Keratinocyte (primary cell): Measurements from ENCODE around the gene TRIP11. TPM values are rescaled to one million over a fixed set of nuclear protein-coding genes. Genes with fewer than 3 reads are reported as not detected.

ENCODE experiments used
- DNase-seq: peaks from one replicate; pipeline ENCODE4 v3.0.0-alpha.2; 2011; ENCODE audit warnings: low read depth, missing footprints, low spot score
- FAIRE-seq: peaks from 2 replicates; lab custom pipeline; 2011; peaks lifted over from hg19 to GRCh38; lab: Jason Lieb, UNC
- H2AFZ ChIP-seq: 2 replicates; pipeline ENCODE4 v1.6.0; 2012; ENCODE audit warnings: low read length, control low read depth, inconsistent platforms; ENCODE audit not compliant: control insufficient read depth
- H3K27ac ChIP-seq: 2 replicates; pipeline ENCODE4 v1.5.1; 2011; ENCODE audit warnings: low read length; ENCODE audit not compliant: control insufficient read depth, insufficient read depth
- H3K27me3 ChIP-seq: 3 replicates; pipeline ENCODE4 v1.6.0; 2011; ENCODE audit warnings: low read length; ENCODE audit not compliant: control insufficient read depth, insufficient read depth; ENCODE audit errors: extremely low read depth
- H3K36me3 ChIP-seq, 2 experiments: 2 replicates in 1 of 2; 3 replicates in 1 of 2; pipeline ENCODE4 v1.5.1; 2011; ENCODE audit warnings: low read length in 2 of 2, mild to moderate bottlenecking in 1 of 2; ENCODE audit not compliant: control insufficient read depth in 2 of 2, insufficient read depth in 2 of 2; ENCODE audit errors: extremely low read depth in 1 of 2
- H3K4me1 ChIP-seq: 3 replicates; pipeline ENCODE4 v1.5.1; 2011; ENCODE audit warnings: low read length; ENCODE audit not compliant: control insufficient read depth, insufficient read depth; ENCODE audit errors: extremely low read depth
- H3K4me2 ChIP-seq: 3 replicates; pipeline ENCODE4 v1.6.0; 2011; ENCODE audit warnings: low read depth, low read length; ENCODE audit not compliant: control insufficient read depth, insufficient read depth; ENCODE audit errors: extremely low read depth
- H3K4me3 ChIP-seq, 3 experiments: fragments of 200-600 bp in 1 of 3; sonication (generic) in 1 of 3; 2 replicates in 2 of 3; 3 replicates in 1 of 3; pipeline ENCODE4 v1.5.1; 2011 to 2016; ENCODE audit warnings: low read length in 3 of 3, mild to moderate bottlenecking in 3 of 3, control low read depth in 2 of 3, inconsistent platforms in 1 of 3, low read depth in 1 of 3, mixed read lengths in 1 of 3, mixed run types in 1 of 3, moderate library complexity in 1 of 3; ENCODE audit not compliant: control insufficient read depth in 2 of 3, insufficient read depth in 2 of 3; ENCODE audit errors: extremely low read depth in 1 of 3
- H3K79me2 ChIP-seq: 2 replicates; pipeline ENCODE4 v1.6.0; 2012; ENCODE audit warnings: low read length; ENCODE audit not compliant: control insufficient read depth, insufficient read depth
- H3K9ac ChIP-seq: 3 replicates; pipeline ENCODE4 v1.6.0; 2011; ENCODE audit warnings: low read length; ENCODE audit not compliant: control insufficient read depth, insufficient read depth; ENCODE audit errors: extremely low read depth
- H3K9me1 ChIP-seq: 3 replicates; pipeline ENCODE4 v1.6.0; 2011; ENCODE audit warnings: low read length; ENCODE audit not compliant: control insufficient read depth, insufficient read depth; ENCODE audit errors: extremely low read depth
- H3K9me3 ChIP-seq: 2 replicates; pipeline ENCODE4 v1.5.1; 2012; ENCODE audit warnings: low read depth, low read length; ENCODE audit not compliant: control insufficient read depth
- H4K20me1 ChIP-seq: 3 replicates; pipeline ENCODE4 v1.6.0; 2011; ENCODE audit warnings: low read length; ENCODE audit not compliant: control insufficient read depth, insufficient read depth; ENCODE audit errors: extremely low read depth
- EZH2 ChIP-seq: IDR thresholded peaks from one replicate; pipeline ENCODE4 v1.6.1; 2012; ENCODE audit warnings: inconsistent platforms, mild to moderate bottlenecking, low read length, moderate library complexity
- dilution Hi-C: fragments of 300-500 bp; cut with MboI; formaldehyde crosslinking; loops from one replicate; pipeline ENCODE4 v1.7.0; 2020; ENCODE audit warnings: low sequenced_read_pairs; ENCODE audit not compliant: extremely low pct_ligation_motif_present
- polyA plus RNA-seq, 5 experiments: library from polyadenylated mRNA; depleted of rRNA in 3 of 5; stranded (reverse) in 3 of 5; stranded (forward) in 1 of 5; unstranded in 1 of 5; fragments of >200 nt; gene quantifications; 1 replicate in 1 of 5; 2 replicates in 3 of 5; 3 replicates in 1 of 5; pipeline versions ENCODE4 v1.2.1 to v1.2.3, GENCODE V29; 2011 to 2012; ENCODE audit warnings: missing spikeins in 2 of 5, low read depth in 1 of 5, low replicate concordance in 1 of 5
- TF ChIP-seq, protein P1 (sequence below), 3 experiments: IDR thresholded peaks in 1 of 3; conservative IDR thresholded peaks in 1 of 3; optimal IDR thresholded peaks in 1 of 3; 2 replicates in 2 of 3; 3 replicates in 1 of 3; pipeline versions ENCODE3 to v1.5.1; 2011; ENCODE audit warnings: low read length in 3 of 3, mild to moderate bottlenecking in 3 of 3, moderate library complexity in 2 of 3, control low read depth in 1 of 3, inconsistent platforms in 1 of 3; ENCODE audit not compliant: insufficient read depth in 2 of 3; ENCODE audit errors: extremely low read depth in 1 of 3

TRIP11 gene
- polyA plus RNA-seq, 1 donor (not counting 4 experiments of a cell fraction or from before 2014, with no cell fraction given): 25.3 TPM

- H3K27ac ChIP-seq: no peak overlapping the region
- H3K4me3 ChIP-seq: no peak overlapping the region
- H3K4me1 ChIP-seq: peaks cover under 1% of the 10 kb centered on the region
- H3K79me2 ChIP-seq: no peaks in the 10 kb centered on the region
- no peaks in the 10 kb centered on the region for H4K20me1 ChIP-seq
- H3K9me3 ChIP-seq: no peaks in the 10 kb centered on the region
- no peak overlapping the region for H2AFZ ChIP-seq
- no peaks in the 10 kb centered on the region for H3K27me3 ChIP-seq
- no peaks in the 10 kb centered on the region for H3K9me1 ChIP-seq
- H3K36me3 ChIP-seq: peaks cover 10 to 13% of the 10 kb centered on the region in 2 experiments
- DNase-seq (no peak), FAIRE-seq (no peak)
- dilution Hi-C loops: no loop called here
- no peak overlapping the region for H3K4me2 ChIP-seq
- TF ChIP-seq, protein P1, sequence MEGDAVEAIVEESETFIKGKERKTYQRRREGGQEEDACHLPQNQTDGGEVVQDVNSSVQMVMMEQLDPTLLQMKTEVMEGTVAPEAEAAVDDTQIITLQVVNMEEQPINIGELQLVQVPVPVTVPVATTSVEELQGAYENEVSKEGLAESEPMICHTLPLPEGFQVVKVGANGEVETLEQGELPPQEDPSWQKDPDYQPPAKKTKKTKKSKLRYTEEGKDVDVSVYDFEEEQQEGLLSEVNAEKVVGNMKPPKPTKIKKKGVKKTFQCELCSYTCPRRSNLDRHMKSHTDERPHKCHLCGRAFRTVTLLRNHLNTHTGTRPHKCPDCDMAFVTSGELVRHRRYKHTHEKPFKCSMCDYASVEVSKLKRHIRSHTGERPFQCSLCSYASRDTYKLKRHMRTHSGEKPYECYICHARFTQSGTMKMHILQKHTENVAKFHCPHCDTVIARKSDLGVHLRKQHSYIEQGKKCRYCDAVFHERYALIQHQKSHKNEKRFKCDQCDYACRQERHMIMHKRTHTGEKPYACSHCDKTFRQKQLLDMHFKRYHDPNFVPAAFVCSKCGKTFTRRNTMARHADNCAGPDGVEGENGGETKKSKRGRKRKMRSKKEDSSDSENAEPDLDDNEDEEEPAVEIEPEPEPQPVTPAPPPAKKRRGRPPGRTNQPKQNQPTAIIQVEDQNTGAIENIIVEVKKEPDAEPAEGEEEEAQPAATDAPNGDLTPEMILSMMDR (optimal IDR thresholded peaks at IDR 0.05 in 1 of 3, IDR thresholded peaks at IDR 0.05 in 1 of 3, conservative IDR thresholded peaks at IDR 0.05 in 1 of 3; ENCODE audit: extremely low read depth in 1 of 3, insufficient read depth in 2 of 3, low read length in 3 of 3): no peak
- TF ChIP-seq EZH2: no peak
- H3K9ac ChIP-seq: no peak overlapping the region
Measured at GRCh38 chr14:91985521-91986255, 54.2 kb downstream of the TRIP11 start.

GRCh38 chr14:91985008-91985407 is 54.9 kb downstream of the TRIP11 start:
- no peak overlapping the region for H3K4me3 ChIP-seq
- H3K4me2 ChIP-seq: no peak overlapping the region
- H3K9ac ChIP-seq: no peak overlapping the region
- no peaks in the 10 kb centered on the region for H3K9me1 ChIP-seq
- H3K27ac ChIP-seq: no peak overlapping the region
- dilution Hi-C loops: no loop called here
- H2AFZ ChIP-seq: no peak overlapping the region
- FAIRE-seq (peak; percentile 26), DNase-seq (no peak)
- H3K4me1 ChIP-seq: peaks cover 6% of the 10 kb centered on the region
- no peaks in the 10 kb centered on the region for H3K79me2 ChIP-seq
- TF ChIP-seq EZH2: no peak
- TF ChIP-seq, protein P1 (optimal IDR thresholded peaks at IDR 0.05 in 1 of 3, IDR thresholded peaks at IDR 0.05 in 1 of 3, conservative IDR thresholded peaks at IDR 0.05 in 1 of 3; ENCODE audit: extremely low read depth in 1 of 3, insufficient read depth in 2 of 3, low read length in 3 of 3): no peak
- peaks cover 10% of the 10 kb centered on the region in 2 experiments for H3K36me3 ChIP-seq
- no peaks in the 10 kb centered on the region for H4K20me1 ChIP-seq
- H3K9me3 ChIP-seq: no peaks in the 10 kb centered on the region
- H3K27me3 ChIP-seq: no peaks in the 10 kb centered on the region
